ENCODE data around the gene UVRAG.

- TF ChIP-seq CTCF (IDR thresholded peaks at IDR 0.05) (no peak), POLR2AphosphoS5 (IDR thresholded peaks at IDR 0.05) (no peak), POLR2A (IDR thresholded peaks at IDR 0.05) (no peak), EP300 (IDR thresholded peaks at IDR 0.05) (no peak)
These were observed 6.2 kb downstream of the UVRAG start for GRCh38 chr11:75821202-75821601.

Data from stomach (tissue), 4 donors.